Uterus (tissue), 2 donors: ENCODE data around the gene ADRA2C.

Experiments used
- CTCF ChIP-seq, 4 experiments: fragments of 200-600 bp in 2 of 4; fragments of 450-650 bp in 2 of 4; sonication (generic) in 2 of 4; IDR thresholded peaks; one replicate each; pipeline ENCODE4 v1.5.1; 2016 to 2019; ENCODE audit warnings: antibody characterized with exemption in 4 of 4, mild to moderate bottlenecking in 2 of 4, moderate library complexity in 1 of 4
- POLR2A ChIP-seq, 2 donors: fragments of 450-650 bp; IDR thresholded peaks; one replicate each; pipeline ENCODE4 v1.6.1; 2016; ENCODE audit warnings: antibody characterized with exemption in 2 of 2, mild to moderate bottlenecking in 1 of 2, moderate library complexity in 1 of 2

GRCh38 chr4:3807311-3807710 lies 41.1 kb downstream of the ADRA2C start:
- no peak for TF ChIP-seq CTCF (IDR thresholded peaks at IDR 0.05)
- TF ChIP-seq POLR2A (IDR thresholded peaks at IDR 0.05) = no peak
